IMR-90 (cell line): Measurements from ENCODE around the gene UBE2S.

Source experiments
- BHLHE40 ChIP-seq: fragments of 150-350 bp; IDR thresholded peaks from 2 replicates; pipeline ENCODE4 v1.6.1; 2016; ENCODE audit warnings: mild to moderate bottlenecking, low read depth, low read length
- CEBPB ChIP-seq: IDR thresholded peaks from 2 replicates; pipeline ENCODE4 v1.6.1; 2012; ENCODE audit warnings: low read depth, low read length, improper control_type of control experiment
- MAFK ChIP-seq: IDR thresholded peaks from 2 replicates; pipeline ENCODE4 v1.6.1; 2012; ENCODE audit warnings: low read depth, low read length, improper control_type of control experiment
- MAZ ChIP-seq: IDR thresholded peaks from 2 replicates; pipeline ENCODE4 v1.6.1; 2012; ENCODE audit warnings: low read depth, mild to moderate bottlenecking, low read length, improper control_type of control experiment, moderate library complexity, borderline replicate concordance
- MXI1 ChIP-seq: IDR thresholded peaks from 2 replicates; pipeline ENCODE4 v1.6.1; 2012; ENCODE audit warnings: low read depth, mild to moderate bottlenecking, low read length, moderate library complexity, borderline replicate concordance
- POLR2A ChIP-seq: IDR thresholded peaks from 2 replicates; pipeline ENCODE4 v1.6.1; 2012; ENCODE audit warnings: mild to moderate bottlenecking, low read depth, low read length
- RAD21 ChIP-seq: IDR thresholded peaks from 2 replicates; pipeline ENCODE4 v1.6.1; 2012; ENCODE audit warnings: low read length, improper control_type of control experiment
- RCOR1 ChIP-seq: IDR thresholded peaks from 2 replicates; pipeline ENCODE4 v1.6.1; 2012; ENCODE audit warnings: mild to moderate bottlenecking, low read length, improper control_type of control experiment; ENCODE audit not compliant: insufficient replicate concordance
- RFX5 ChIP-seq: IDR thresholded peaks from 2 replicates; pipeline ENCODE4 v1.8.0; 2012; ENCODE audit warnings: low read depth, mild to moderate bottlenecking, low read length, moderate library complexity
- SMC3 ChIP-seq: fragments of 150-350 bp; IDR thresholded peaks from 2 replicates; pipeline ENCODE4 v1.6.1; 2016; ENCODE audit warnings: low read depth, mild to moderate bottlenecking, antibody characterized with exemption, low read length, moderate library complexity
- TF ChIP-seq, protein P1 (sequence below): conservative IDR thresholded peaks from 2 replicates; pipeline ENCODE4 v1.5.1; 2012; ENCODE audit warnings: mild to moderate bottlenecking, low read depth, low read length, improper control_type of control experiment
- TF ChIP-seq, protein P2 (sequence below): fragments of 150-350 bp; IDR thresholded peaks from 2 replicates; pipeline ENCODE4 v1.6.1; 2017; ENCODE audit warnings: mild to moderate bottlenecking, antibody characterized with exemption, low read length, low read depth

- TF ChIP-seq, protein P1, sequence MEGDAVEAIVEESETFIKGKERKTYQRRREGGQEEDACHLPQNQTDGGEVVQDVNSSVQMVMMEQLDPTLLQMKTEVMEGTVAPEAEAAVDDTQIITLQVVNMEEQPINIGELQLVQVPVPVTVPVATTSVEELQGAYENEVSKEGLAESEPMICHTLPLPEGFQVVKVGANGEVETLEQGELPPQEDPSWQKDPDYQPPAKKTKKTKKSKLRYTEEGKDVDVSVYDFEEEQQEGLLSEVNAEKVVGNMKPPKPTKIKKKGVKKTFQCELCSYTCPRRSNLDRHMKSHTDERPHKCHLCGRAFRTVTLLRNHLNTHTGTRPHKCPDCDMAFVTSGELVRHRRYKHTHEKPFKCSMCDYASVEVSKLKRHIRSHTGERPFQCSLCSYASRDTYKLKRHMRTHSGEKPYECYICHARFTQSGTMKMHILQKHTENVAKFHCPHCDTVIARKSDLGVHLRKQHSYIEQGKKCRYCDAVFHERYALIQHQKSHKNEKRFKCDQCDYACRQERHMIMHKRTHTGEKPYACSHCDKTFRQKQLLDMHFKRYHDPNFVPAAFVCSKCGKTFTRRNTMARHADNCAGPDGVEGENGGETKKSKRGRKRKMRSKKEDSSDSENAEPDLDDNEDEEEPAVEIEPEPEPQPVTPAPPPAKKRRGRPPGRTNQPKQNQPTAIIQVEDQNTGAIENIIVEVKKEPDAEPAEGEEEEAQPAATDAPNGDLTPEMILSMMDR: no peak
- TF ChIP-seq MAFK (no peak), CEBPB (no peak), RCOR1 (no peak), RFX5 (no peak), SMC3 (no peak), MXI1 (no peak), RAD21 (no peak), POLR2A (no peak), BHLHE40 (no peak), MAZ (no peak)
- TF ChIP-seq, protein P2, sequence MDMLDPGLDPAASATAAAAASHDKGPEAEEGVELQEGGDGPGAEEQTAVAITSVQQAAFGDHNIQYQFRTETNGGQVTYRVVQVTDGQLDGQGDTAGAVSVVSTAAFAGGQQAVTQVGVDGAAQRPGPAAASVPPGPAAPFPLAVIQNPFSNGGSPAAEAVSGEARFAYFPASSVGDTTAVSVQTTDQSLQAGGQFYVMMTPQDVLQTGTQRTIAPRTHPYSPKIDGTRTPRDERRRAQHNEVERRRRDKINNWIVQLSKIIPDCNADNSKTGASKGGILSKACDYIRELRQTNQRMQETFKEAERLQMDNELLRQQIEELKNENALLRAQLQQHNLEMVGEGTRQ: no peak
Observed at GRCh38 chr19:55451163-55451964, 43.8 kb upstream of the UBE2S start.
